Calu3 (cell line): Measurements from ENCODE around the gene MAGEB17. TPM values are rescaled to one million over a fixed set of nuclear protein-coding genes. Genes with fewer than 3 reads are reported as not detected.

Source experiments
- BruUV-seq: library from RNA; stranded (reverse); fragments of 400-500 nt; replicated peaks from 2 replicates; lab custom pipeline; 2021; lab: Mats Ljungman, UMichigan
- CTCF ChIA-PET: fragments of 300-600 bp; sonication (Branson Sonifier 250); formaldehyde crosslinking; loops from one replicate; lab custom pipeline; 2022; ENCODE audit warnings: antibody characterized with exemption; lab: Charles Lee
- DNase-seq: peaks from one replicate; pipeline ENCODE4 v3.0.0; 2022
- H3K27ac Mint-ChIP-seq: one replicate; pipeline ENCODE4 v1.8.0; 2022; ENCODE audit warnings: mixed read lengths; ENCODE audit not compliant: unreplicated experiment
- H3K27me3 Mint-ChIP-seq: one replicate; pipeline ENCODE4 v1.8.0; 2022; ENCODE audit warnings: mixed read lengths; ENCODE audit not compliant: unreplicated experiment
- H3K36me3 Mint-ChIP-seq: one replicate; pipeline ENCODE4 v1.8.0; 2022; ENCODE audit warnings: mild to moderate bottlenecking, moderate library complexity, mixed read lengths; ENCODE audit not compliant: insufficient read depth, unreplicated experiment
- H3K4me1 Mint-ChIP-seq: one replicate; pipeline ENCODE4 v1.8.0; 2022; ENCODE audit warnings: mild to moderate bottlenecking, low read depth, mixed read lengths; ENCODE audit not compliant: unreplicated experiment
- H3K4me3 Mint-ChIP-seq: one replicate; pipeline ENCODE4 v1.8.0; 2022; ENCODE audit warnings: mild to moderate bottlenecking, low read depth, moderate library complexity, mixed read lengths; ENCODE audit not compliant: unreplicated experiment
- H3K9me3 Mint-ChIP-seq: one replicate; pipeline ENCODE4 v1.8.0; 2022; ENCODE audit warnings: low read depth, mixed read lengths; ENCODE audit not compliant: unreplicated experiment
- intact Hi-C: fragments of 100-400 bp; cut with micrococcal nuclease; formaldehyde crosslinking; loops from one replicate; pipeline ENCODE4 v1.10.0; 2022; ENCODE audit not compliant: unreplicated experiment
- total RNA-seq: library from RNA; stranded (reverse); gene quantifications from 2 replicates; pipeline ENCODE4 v1.2.3, GENCODE V29; 2022
- TF ChIP-seq, protein P1 (sequence below): fragments of 200-600 bp; IDR thresholded peaks from one replicate; pipeline ENCODE4 v1.8.0; 2022; ENCODE audit warnings: antibody characterized with exemption; ENCODE audit not compliant: unreplicated experiment

The MAGEB17 gene
- total RNA-seq, 1 experiment from 2014 or later: not detected

DNA sequence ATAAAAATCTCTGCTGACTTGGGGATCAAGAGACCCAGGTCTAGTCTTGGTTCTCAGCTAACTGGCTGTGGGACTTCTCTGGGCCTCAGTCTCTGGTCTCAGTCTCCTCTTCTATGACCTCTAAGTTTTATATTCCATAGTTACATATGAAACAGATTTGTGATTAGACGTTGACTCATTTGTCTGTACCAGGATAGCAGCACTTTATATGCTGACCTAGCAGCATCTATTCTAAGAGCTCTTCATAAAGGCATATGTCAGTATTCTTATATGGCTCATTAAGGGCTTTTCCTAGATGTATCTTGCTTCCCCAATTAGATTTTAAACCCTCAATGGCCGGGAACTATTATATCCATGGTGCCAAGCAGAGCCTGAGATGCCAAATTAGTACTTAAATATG, 31.2 kb upstream of the MAGEB17 start:
- DNase-seq: no peak
- CTCF ChIA-PET: no interaction called here
- intact Hi-C loops: no loop called here
- Mint-ChIP-seq H3K4me3 (no peak overlapping the region), H3K27ac (no peak overlapping the region), H3K4me1 (peaks cover 5% of the 10 kb centered on the region), H3K9me3 (no peaks in the 10 kb centered on the region), H3K27me3 (no peaks in the 10 kb centered on the region), H3K36me3 (no peaks in the 10 kb centered on the region)
- no TSS peak for BruUV-seq
- TF ChIP-seq, protein P1, sequence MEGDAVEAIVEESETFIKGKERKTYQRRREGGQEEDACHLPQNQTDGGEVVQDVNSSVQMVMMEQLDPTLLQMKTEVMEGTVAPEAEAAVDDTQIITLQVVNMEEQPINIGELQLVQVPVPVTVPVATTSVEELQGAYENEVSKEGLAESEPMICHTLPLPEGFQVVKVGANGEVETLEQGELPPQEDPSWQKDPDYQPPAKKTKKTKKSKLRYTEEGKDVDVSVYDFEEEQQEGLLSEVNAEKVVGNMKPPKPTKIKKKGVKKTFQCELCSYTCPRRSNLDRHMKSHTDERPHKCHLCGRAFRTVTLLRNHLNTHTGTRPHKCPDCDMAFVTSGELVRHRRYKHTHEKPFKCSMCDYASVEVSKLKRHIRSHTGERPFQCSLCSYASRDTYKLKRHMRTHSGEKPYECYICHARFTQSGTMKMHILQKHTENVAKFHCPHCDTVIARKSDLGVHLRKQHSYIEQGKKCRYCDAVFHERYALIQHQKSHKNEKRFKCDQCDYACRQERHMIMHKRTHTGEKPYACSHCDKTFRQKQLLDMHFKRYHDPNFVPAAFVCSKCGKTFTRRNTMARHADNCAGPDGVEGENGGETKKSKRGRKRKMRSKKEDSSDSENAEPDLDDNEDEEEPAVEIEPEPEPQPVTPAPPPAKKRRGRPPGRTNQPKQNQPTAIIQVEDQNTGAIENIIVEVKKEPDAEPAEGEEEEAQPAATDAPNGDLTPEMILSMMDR: no peak

DNA sequence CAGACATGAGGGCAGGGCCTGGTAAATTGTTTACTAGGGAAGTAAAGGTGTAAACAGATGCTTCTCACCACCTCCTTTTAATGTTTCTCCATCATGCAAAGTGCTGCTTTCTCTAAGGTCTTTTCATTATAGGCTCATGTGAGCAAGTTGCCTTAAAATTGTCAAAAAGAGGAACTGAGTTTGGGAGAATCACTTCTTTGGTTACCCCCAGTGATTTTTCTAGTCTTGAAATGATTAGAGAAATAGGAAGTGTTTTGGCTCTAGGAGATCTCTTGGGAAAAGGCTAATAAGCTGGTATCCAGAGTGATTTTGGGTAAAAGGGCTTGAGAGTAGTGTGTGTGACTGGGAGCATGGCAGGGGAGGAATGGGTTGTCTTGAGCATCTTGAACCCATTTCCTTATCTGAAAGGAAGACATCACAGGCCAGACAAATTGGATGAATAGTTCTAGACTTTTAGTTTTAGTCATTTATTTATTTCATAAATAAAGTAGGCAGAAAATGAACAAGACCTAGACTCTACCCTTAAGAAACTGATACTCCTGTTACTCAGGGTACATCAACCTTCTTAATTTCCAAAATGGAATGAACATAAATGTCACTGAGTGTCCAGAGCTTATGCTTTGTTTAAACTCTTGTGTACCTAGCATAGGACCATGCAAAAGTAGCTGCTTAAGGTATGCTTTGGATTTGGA, 29.7 kb upstream of the MAGEB17 start:
- TF ChIP-seq, protein P1: no peak
- Mint-ChIP-seq H3K4me1 (peaks cover 11% of the 10 kb centered on the region), H3K4me3 (no peak overlapping the region), H3K27ac (no peak overlapping the region), H3K27me3 (no peaks in the 10 kb centered on the region), H3K9me3 (no peaks in the 10 kb centered on the region), H3K36me3 (no peaks in the 10 kb centered on the region)
- no peak for DNase-seq
- intact Hi-C loops: no loop called here
- no TSS peak for BruUV-seq
- CTCF ChIA-PET: interaction anchor here (0.6 kb wide), 1 partner anchor 91 kb away, joined by 5 read pairs; no protein-coding TSS in a partner anchor

DNA sequence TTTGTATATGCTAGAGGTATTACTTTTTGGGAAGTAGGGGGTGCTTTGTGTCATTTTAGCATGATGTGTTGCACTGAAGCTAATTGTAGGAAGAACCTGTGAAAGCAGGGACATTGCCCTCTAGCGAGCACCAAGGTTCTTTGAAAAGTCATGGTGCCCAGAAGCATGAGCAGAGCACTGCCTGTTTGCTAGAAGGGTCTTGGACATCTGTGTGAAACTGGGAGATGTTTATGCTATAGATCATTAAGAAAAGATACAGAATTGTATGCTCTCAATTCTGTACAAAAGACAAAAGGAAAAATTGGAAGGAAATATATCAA, 29.2 kb upstream of the MAGEB17 start:
- no peaks in the 10 kb centered on the region for H3K27me3 Mint-ChIP-seq

DNA sequence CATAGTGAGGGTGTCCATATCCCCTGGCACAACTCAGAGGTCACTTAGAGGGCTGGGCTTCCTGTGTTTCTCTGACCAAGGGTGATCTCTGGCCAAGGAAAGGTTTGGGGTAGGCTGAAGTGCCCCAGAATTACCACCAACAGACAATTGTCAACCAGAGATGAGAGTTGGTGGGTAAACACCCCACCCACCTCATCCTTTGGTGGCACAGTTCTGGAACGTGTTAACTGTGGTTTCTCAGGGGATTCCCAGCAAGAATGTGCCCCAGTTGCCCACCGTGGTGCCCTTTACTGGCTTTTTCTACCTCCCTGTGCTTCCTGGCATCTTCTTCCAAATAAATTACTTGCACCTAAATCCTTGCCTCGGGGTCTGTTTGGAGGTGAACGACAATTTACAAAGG, 26.8 kb upstream of the MAGEB17 start:
- H3K27me3 Mint-ChIP-seq: peaks cover 9% of the 10 kb centered on the region
- BruUV-seq: no TSS peak
- CTCF ChIA-PET: no interaction called here
- H3K27ac Mint-ChIP-seq: no peak overlapping the region
- no peak overlapping the region for H3K4me3 Mint-ChIP-seq
- TF ChIP-seq, protein P1: no peak
- intact Hi-C loops: no loop called here
- peaks cover 2% of the 10 kb centered on the region for H3K9me3 Mint-ChIP-seq
- H3K36me3 Mint-ChIP-seq: no peaks in the 10 kb centered on the region
- DNase-seq: no peak
- H3K4me1 Mint-ChIP-seq: peaks cover 11% of the 10 kb centered on the region

More for the DNA sequence above, 29.2 kb upstream of the MAGEB17 start:
- no peaks in the 10 kb centered on the region for H3K36me3 Mint-ChIP-seq
- no TSS peak for BruUV-seq
- H3K4me3 Mint-ChIP-seq: no peak overlapping the region
- intact Hi-C loops: no loop called here
- TF ChIP-seq, protein P1: no peak
- CTCF ChIA-PET: no interaction called here
- peaks cover 11% of the 10 kb centered on the region for H3K4me1 Mint-ChIP-seq
- DNase-seq: no peak
- no peak overlapping the region for H3K27ac Mint-ChIP-seq
- H3K9me3 Mint-ChIP-seq: no peaks in the 10 kb centered on the region
